Colon (tissue), 2 donors: ENCODE results near the gene CELF4.

Experiments
- FAIRE-seq: peaks from 2 replicates; lab custom pipeline; 2012; peaks lifted over from hg19 to GRCh38; lab: Jason Lieb, UNC
- donor health status: control.
- donor health status: control.

CELF4 gene

DNA sequence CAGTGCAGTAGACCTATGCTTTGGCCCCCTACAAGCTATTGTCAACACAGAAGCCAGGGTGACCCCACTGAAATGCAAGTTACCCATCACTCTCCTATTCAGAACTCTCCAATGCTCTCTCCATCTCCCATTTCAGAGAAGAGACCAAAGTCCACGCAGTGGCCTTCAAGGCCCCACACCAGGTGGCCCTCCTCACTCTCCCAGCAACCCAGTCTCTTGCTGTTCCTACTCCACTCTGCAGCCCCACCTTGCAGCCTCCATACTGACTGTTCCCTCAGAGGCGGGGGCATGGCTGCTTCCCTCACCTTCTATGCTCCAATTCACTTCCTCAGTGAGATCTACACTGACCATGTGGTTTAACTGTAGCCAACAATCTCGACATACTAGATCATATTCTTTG lies 313.3 kb downstream of the CELF4 start:
- FAIRE-seq = no peak

GRCh38 chr18:37251679-37252078 lies 313.9 kb downstream of the CELF4 start:
- no peak for FAIRE-seq

DNA sequence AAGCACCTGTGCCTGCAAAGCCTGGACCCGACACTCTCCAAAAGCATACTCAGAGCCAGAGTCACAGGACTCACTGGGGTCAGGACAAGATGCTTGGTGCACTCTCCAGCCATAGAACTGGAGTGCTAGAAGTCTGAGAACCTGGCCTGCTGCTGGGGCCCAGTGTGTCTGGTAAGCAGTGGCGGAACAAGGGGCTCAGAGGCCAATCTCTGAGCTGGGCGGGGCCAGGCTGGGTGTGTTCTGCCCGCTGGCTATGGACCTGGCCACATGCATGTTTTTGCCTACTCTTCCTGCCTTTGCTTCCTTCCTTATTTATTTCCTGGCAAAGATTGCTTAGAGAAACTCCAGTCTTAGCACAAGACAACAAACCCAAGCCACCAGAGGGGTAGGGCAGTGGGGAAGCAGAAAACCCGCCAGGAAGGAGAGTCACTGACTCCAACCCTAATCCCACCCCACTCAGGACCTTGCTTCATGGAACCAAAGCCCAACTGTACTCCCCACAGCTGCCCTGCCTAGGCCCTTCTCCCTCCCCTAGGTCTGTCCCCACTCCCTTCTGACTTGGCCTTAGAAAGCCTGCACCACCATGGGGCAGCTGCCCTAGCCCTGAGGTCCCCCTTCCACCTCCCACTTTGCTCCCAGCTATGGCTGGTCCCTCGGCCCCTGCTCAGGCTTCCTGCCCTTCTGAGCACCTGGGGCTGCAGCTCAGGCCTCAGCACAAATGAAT lies 315.5 kb downstream of the CELF4 start:
- no peak for FAIRE-seq

DNA sequence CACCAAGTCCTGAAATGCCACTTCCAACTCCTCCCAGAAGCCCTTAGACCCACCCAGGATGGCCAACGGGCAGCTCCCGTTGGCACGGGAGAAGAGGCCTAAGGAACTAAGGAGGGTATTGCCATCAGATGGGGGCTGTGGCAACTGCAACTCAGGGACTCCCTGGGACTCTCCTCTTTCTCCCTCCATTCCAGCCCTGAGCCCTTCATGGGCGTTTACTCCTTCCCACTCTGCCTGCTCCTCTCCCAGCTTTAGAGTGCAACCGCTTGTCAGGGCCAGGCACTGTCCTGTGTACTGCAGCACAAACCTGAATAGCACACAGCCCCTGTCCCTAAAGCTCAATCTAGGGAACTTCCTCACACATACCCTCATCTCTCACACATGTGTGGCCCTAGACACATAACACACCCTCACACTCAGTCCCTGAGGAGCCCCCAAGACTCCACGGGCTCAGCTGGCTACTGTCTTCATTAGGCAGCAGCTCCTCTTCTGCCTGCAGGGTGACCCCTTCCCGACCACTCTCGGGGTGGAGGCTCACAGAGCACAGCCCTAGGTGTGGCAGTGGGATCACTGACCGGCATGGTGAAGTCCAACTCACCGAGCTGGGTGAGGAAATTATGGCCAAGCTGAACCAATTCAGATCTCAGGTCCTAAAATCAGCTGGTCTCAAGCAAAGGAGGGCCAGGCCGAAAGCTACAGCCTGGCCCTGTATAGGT lies 316.3 kb downstream of the CELF4 start:
- no peak for FAIRE-seq

DNA sequence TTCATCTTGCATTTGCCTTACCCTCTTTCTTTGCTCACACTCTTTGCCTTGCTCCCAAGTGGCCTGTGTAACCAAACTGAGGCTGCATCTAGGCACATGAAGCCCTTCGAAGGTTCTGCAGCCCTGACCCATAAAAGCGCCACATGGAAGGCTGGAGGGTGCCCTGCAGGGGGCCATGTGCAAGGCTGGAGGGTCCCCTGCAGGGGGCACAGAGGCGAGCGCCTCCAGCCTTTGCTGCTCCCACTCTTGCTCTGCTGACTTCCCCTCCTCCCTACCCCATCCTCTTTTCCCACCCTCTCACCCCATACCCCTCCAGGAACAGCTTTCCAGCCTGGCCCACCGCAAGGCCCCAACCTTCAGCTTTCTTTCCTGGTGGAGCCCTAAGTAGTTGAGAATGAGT lies 317.3 kb downstream of the CELF4 start:
- FAIRE-seq = no peak

DNA sequence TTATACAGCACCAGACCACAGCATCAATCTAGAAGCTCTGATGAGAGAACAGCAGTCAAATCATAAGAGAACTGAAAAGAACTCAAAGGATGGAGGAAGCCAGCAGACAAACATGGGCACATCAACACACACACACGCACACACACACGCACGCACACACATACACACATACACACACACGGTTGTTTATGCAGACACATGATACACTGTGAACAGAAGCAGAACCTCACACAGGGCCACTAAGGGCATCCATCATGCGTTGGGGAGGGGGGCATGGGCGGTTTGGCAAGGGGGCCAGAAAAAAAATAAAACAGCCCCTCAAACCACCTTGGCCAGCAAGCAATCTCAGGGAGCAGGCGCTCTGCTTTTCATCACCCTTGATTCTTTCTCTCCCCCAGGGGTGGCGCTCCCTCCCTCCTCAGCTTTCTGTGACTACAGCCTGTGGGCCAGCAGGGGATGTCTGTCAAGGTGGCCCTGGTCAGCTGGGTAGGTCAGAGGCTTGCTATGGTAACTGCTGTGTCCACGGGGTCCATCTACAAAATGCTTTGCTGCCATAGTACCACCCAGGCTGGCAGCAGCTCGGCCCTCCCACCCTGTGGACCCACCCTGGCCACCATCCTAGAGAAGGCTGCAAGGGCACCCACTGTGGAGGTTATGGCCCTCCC lies 318.0 kb downstream of the CELF4 start:
- FAIRE-seq = no peak

DNA sequence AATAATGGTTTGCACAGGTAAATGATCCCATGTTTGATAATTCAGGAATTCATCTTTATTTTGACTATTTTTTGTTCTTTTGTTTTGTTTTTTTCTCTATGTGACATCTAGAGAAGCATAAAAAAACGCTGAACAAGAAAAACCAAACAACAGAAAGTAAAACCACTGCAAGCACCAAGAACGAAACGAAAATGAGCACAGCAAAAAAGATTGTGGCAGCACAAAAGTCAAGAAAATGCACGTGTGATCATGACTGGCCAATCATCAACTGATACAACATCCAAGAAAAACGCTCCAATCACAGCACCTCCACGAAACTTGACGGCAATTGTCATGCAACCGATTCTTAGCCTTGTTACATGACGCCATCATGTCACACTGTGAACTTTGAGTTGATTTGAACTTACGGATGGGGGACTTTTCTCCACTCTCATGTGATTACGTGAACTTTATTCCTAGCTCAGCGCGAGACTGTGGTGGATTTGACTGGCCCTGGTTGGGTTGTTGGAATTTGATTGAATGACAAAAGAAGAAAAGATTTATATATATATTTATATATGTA lies 318.7 kb downstream of the CELF4 start:
- no peak for FAIRE-seq

- no peak for FAIRE-seq
Measured at GRCh38 chr18:37244618-37245017, 321.0 kb downstream of the CELF4 start.

DNA sequence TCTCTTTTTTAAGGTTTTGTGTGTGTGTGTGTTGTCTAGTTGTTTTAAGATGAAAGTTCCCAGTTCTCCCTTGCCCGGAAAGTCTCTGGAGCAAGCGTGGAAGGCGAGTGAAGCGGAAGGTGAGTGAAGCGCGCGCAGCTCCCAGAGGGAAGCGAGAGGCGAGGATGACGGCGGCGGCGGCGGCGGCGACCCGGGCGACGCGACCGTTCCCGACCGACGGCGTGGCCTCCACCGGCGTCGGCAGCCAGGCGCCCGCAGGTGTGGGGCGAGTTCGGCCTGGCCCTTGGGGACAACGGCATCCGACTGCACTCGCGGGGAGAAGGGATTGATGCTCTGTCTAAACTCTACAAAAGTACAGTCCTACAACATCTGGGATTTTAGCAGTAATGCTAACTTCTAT lies 321.9 kb downstream of the CELF4 start:
- no peak for FAIRE-seq

- no peak for FAIRE-seq
Measured at GRCh38 chr18:37242826-37243560, 322.6 kb downstream of the CELF4 start.

- no peak for FAIRE-seq
Measured at GRCh38 chr18:37242091-37242490, 323.5 kb downstream of the CELF4 start.

- no peak for FAIRE-seq
Measured at GRCh38 chr18:37238282-37239108, 327.1 kb downstream of the CELF4 start.

- FAIRE-seq = no peak
Measured at GRCh38 chr18:37235583-37235982, 330.0 kb downstream of the CELF4 start.

DNA sequence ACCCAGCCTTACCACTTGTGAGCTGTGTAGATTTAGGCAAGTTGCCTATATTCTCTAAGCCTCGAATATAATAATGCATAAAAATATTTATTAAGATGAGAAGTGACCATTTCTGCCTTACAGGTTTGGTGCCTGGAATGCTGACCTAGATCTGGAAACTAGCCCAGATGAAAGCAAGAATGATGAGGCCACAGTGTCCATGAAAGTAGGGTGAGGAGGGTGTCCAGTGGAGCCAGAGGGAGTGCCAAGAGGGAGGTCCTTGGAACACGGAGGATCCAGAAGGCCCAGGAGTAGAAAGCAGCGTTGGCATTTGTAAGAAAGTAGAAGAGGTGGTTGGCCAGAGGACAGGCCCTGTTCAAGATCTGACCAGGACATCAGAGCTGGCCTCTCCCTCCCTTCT lies 334.3 kb downstream of the CELF4 start:
- no peak for FAIRE-seq

DNA sequence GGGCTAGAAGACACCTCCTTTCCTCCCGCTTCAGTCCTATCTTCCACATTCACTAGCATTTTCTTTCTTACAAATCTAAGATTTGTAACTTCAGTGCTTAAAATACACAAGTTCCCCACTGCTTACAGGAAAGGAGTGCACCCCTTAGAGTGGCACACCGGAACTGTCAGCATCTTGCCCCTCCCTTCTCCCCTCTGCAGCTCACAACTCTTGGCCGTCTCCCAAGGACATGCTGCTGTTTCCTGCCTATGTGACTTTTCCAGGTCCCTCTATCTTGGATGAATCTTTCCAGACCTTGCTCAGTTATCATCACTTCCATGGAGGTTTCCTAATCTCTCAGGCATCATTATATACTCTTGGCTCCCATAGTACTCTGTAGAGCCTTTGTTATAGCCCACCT lies 334.8 kb downstream of the CELF4 start:
- no peak for FAIRE-seq

DNA sequence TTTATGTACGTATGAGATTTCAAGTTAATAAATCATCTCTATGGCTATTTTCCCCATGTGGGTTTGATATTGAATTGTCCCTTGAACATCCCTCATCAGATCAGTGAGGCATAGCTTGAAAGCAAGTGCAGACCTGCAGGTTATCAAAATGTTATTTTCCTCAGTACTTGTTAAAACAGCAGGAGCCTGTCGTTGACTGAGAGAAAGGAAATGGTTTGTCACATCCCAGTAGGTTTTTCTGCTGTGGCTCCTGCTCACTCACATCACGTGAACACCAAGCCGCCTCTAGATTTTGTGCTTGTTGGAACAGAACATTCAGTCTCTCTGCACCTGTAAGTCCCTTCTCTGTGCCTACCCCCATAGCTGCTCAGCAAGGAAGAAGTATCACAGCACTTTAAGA lies 340.3 kb downstream of the CELF4 start:
- no peak for FAIRE-seq

- FAIRE-seq = no peak
Measured at GRCh38 chr18:37222999-37223378, 342.6 kb downstream of the CELF4 start.

GRCh38 chr18:37222354-37222998 lies 343.1 kb downstream of the CELF4 start:
- no peak for FAIRE-seq

GRCh38 chr18:37219257-37219656 lies 346.3 kb downstream of the CELF4 start:
- no peak for FAIRE-seq

DNA sequence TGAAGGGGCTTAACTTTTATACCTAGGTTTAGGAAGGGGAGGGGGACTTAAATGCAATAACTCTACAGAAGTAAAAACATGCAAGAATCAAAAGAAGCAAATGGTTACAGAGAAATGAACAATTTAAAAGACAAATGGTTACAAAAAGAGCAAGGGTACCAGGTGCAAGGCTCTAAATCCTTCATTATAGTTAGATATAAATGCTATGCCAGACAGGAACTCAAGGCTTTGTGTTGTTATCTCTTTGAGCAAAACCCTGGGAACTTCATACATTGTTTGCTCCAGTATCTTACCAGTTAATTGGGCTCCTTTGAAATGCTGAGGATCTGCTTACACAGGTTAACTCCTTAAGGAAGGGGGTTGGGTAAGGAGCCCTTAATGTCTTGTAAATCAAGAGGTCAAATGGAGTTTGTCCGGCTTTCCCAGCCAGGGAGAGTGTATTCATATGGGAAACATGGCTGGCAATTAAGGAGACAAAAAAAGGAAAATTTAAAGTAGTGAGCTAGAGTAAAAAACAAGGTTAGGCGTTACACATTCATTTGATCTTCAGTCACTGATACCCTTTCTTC lies 347.5 kb downstream of the CELF4 start:
- no peak for FAIRE-seq

GRCh38 chr18:37210781-37211180 lies 354.8 kb downstream of the CELF4 start:
- no peak for FAIRE-seq
